ENCODE measurements around the gene EML6. TPM values are rescaled to one million over a fixed set of nuclear protein-coding genes. Genes with fewer than 3 reads are reported as not detected.
A peak's percentile ranks its signal among the peaks of the same experiment; 100 is the strongest.

EML6 gene
- total and polyA plus RNA-seq, 10 of the 15 experiments (the other 5 are each of a cell fraction or from before 2014, with no cell fraction given) = 0.09 to 0.67 (median 0.21) TPM

DNA sequence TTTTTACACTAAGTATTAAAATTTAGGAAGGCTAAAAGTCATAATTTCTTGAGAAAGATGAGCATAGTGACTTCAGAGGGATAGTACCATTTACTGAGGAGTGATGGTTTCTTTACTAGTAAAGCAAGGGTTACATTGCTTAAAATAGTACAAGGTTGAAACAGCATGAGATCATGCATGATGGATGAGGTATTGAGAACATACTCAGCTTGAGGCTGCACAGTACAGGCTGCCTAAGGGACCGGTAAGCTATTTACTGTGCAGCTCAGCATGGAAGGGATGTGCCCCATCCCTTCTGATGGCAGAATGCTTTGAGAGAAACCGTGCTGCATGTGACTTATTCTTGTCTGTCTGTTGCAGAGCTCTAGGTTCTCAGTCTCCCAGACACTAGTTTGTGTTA lies 122.1 kb downstream of the EML6 start (continued):
- TF ChIP-seq TAF1 (IDR thresholded peaks at IDR 0.05; ENCODE audit: borderline replicate concordance, low read depth, low read length) (no peak), TBL1XR1 (IDR thresholded peaks at IDR 0.05; ENCODE audit: low read depth, low read length) (no peak), RBBP5 (conservative IDR thresholded peaks at IDR 0.05) (no peak), TCF3 (IDR thresholded peaks at IDR 0.05; ENCODE audit: borderline replicate concordance, insufficient read depth, low read depth, low read length) (no peak), ZNF384 (IDR thresholded peaks at IDR 0.05; ENCODE audit: borderline replicate concordance, low read depth, low read length) (no peak), PML (IDR thresholded peaks at IDR 0.05; ENCODE audit: low read length) (no peak), TARDBP (IDR thresholded peaks at IDR 0.05; ENCODE audit: borderline replicate concordance) (no peak), RAD21 (IDR thresholded peaks at IDR 0.05; ENCODE audit: insufficient read depth, low read depth, low read length) (no peak), RUNX3 (IDR thresholded peaks at IDR 0.05; ENCODE audit: low read length) (peak; percentile 15; the same call in 1 of the 2 replicates), SMC3 (IDR thresholded peaks at IDR 0.05; ENCODE audit: borderline replicate concordance, low read length) (no peak), NFXL1 (IDR thresholded peaks at IDR 0.05; ENCODE audit: borderline replicate concordance) (no peak), FOS (IDR thresholded peaks at IDR 0.05; ENCODE audit: borderline replicate concordance, extremely low read depth, insufficient read length) (no peak), BCL3 (IDR thresholded peaks at IDR 0.05; ENCODE audit: borderline replicate concordance, insufficient read depth, low read depth, low read length, poor library complexity, severe bottlenecking) (no peak), SKIL (IDR thresholded peaks at IDR 0.05; ENCODE audit: low read depth, poor library complexity, severe bottlenecking) (no peak), MEF2A (IDR thresholded peaks at IDR 0.05; ENCODE audit: insufficient read depth, low read depth, low read length) (no peak; the same call in 1 of the 2 replicates), MXI1 (IDR thresholded peaks at IDR 0.05; ENCODE audit: low read depth, low read length) (no peak), YBX1 (IDR thresholded peaks at IDR 0.05) (no peak)
- TF ChIP-seq, protein P1, sequence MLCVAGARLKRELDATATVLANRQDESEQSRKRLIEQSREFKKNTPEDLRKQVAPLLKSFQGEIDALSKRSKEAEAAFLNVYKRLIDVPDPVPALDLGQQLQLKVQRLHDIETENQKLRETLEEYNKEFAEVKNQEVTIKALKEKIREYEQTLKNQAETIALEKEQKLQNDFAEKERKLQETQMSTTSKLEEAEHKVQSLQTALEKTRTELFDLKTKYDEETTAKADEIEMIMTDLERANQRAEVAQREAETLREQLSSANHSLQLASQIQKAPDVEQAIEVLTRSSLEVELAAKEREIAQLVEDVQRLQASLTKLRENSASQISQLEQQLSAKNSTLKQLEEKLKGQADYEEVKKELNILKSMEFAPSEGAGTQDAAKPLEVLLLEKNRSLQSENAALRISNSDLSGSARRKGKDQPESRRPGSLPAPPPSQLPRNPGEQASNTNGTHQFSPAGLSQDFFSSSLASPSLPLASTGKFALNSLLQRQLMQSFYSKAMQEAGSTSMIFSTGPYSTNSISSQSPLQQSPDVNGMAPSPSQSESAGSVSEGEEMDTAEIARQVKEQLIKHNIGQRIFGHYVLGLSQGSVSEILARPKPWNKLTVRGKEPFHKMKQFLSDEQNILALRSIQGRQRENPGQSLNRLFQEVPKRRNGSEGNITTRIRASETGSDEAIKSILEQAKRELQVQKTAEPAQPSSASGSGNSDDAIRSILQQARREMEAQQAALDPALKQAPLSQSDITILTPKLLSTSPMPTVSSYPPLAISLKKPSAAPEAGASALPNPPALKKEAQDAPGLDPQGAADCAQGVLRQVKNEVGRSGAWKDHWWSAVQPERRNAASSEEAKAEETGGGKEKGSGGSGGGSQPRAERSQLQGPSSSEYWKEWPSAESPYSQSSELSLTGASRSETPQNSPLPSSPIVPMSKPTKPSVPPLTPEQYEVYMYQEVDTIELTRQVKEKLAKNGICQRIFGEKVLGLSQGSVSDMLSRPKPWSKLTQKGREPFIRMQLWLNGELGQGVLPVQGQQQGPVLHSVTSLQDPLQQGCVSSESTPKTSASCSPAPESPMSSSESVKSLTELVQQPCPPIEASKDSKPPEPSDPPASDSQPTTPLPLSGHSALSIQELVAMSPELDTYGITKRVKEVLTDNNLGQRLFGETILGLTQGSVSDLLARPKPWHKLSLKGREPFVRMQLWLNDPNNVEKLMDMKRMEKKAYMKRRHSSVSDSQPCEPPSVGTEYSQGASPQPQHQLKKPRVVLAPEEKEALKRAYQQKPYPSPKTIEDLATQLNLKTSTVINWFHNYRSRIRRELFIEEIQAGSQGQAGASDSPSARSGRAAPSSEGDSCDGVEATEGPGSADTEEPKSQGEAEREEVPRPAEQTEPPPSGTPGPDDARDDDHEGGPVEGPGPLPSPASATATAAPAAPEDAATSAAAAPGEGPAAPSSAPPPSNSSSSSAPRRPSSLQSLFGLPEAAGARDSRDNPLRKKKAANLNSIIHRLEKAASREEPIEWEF (IDR thresholded peaks at IDR 0.05; ENCODE audit: insufficient replicate concordance, low read depth, low read length) = no peak
- TF ChIP-seq, protein P2, sequence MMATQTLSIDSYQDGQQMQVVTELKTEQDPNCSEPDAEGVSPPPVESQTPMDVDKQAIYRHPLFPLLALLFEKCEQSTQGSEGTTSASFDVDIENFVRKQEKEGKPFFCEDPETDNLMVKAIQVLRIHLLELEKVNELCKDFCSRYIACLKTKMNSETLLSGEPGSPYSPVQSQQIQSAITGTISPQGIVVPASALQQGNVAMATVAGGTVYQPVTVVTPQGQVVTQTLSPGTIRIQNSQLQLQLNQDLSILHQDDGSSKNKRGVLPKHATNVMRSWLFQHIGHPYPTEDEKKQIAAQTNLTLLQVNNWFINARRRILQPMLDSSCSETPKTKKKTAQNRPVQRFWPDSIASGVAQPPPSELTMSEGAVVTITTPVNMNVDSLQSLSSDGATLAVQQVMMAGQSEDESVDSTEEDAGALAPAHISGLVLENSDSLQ (IDR thresholded peaks at IDR 0.05) = no peak

Data from GM12878 (cell line).